22Rv1 (cell line): ENCODE data around the gene TTC7B.

Experiments used
- ZFX ChIP-seq: fragments of 450-650 bp; IDR thresholded peaks from 2 replicates; pipeline ENCODE4 v1.6.1; 2017; ENCODE audit warnings: antibody characterized with exemption, borderline replicate concordance
- TF ChIP-seq, protein P1 (sequence below): fragments of 450-650 bp; IDR thresholded peaks from 2 replicates; pipeline ENCODE4 v1.5.1; 2017; ENCODE audit warnings: mild to moderate bottlenecking

DNA sequence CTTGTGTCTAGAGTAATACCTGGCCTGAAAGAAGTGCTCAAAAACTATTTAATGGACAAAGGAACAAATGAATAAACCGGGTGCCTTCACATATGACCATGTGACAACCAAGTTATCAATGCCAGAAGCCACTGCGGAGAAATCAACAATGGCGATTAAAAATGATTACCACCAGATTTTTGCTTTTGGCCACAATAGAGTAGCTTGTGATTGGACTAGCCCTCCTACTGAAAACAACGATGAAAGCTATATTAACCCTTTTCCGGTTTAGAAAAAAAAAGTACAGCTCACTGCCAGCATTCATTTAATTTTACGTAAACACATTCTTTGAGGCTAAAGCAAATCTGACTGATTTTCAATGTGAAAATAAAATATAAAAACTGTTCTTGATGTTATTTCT lies 41.6 kb upstream of the TTC7B start:
- no peak for TF ChIP-seq ZFX
- TF ChIP-seq, protein P1, sequence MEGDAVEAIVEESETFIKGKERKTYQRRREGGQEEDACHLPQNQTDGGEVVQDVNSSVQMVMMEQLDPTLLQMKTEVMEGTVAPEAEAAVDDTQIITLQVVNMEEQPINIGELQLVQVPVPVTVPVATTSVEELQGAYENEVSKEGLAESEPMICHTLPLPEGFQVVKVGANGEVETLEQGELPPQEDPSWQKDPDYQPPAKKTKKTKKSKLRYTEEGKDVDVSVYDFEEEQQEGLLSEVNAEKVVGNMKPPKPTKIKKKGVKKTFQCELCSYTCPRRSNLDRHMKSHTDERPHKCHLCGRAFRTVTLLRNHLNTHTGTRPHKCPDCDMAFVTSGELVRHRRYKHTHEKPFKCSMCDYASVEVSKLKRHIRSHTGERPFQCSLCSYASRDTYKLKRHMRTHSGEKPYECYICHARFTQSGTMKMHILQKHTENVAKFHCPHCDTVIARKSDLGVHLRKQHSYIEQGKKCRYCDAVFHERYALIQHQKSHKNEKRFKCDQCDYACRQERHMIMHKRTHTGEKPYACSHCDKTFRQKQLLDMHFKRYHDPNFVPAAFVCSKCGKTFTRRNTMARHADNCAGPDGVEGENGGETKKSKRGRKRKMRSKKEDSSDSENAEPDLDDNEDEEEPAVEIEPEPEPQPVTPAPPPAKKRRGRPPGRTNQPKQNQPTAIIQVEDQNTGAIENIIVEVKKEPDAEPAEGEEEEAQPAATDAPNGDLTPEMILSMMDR, result no peak
